PC-9 (cell line): ENCODE measurements around the gene SPATA3. TPM values are rescaled to one million over a fixed set of nuclear protein-coding genes. Genes with fewer than 3 reads are reported as not detected.

ENCODE experiments used
- BruUV-seq: library from RNA; stranded (reverse); fragments of 400-500 nt; replicated peaks from 2 replicates; lab custom pipeline; 2021; lab: Mats Ljungman, UMichigan
- CTCF ChIA-PET: fragments of 300-600 bp; sonication (Branson Sonifier 250); formaldehyde crosslinking; loops from one replicate; lab custom pipeline; 2022; ENCODE audit warnings: antibody characterized with exemption; lab: Charles Lee
- POLR2A ChIA-PET: fragments of 300-600 bp; sonication (Branson Sonifier 250); formaldehyde crosslinking; loops from one replicate; lab custom pipeline; 2022; ENCODE audit warnings: antibody characterized with exemption; ENCODE audit not compliant: unreplicated experiment; lab: Charles Lee
- DNase-seq, 2 experiments: peaks; one replicate each; pipeline versions ENCODE4 v3.0.0 to v3.0.0-alpha.2; 2015 to 2022; ENCODE audit warnings: mixed read lengths in 1 of 2
- H2AFZ ChIP-seq: fragments of 200-600 bp; sonication (generic); 2 replicates; pipeline ENCODE4 v1.8.1; 2017; ENCODE audit warnings: antibody characterized with exemption
- H3F3A ChIP-seq: fragments of 200-600 bp; sonication (generic); 2 replicates; pipeline ENCODE4 v1.8.1; 2017; ENCODE audit warnings: antibody characterized with exemption, mild to moderate bottlenecking, low read depth; ENCODE audit not compliant: insufficient read depth
- H3K27ac ChIP-seq: fragments of 200-600 bp; sonication (generic); 2 replicates; pipeline ENCODE4 v1.6.1; 2016; ENCODE audit warnings: mixed run types
- H3K27me3 ChIP-seq: fragments of 200-600 bp; sonication (generic); 2 replicates; pipeline ENCODE4 v1.6.1; 2016; ENCODE audit warnings: low read depth, mixed run types; ENCODE audit not compliant: insufficient read depth
- H3K36me3 ChIP-seq: fragments of 200-600 bp; sonication (generic); 2 replicates; pipeline ENCODE4 v1.6.1; 2016; ENCODE audit warnings: low read depth, mixed run types
- H3K4me1 ChIP-seq: fragments of 200-600 bp; sonication (generic); replicated peaks from 2 replicates; pipeline ENCODE4 v1.6.1; 2016; ENCODE audit warnings: mixed run types; ENCODE audit not compliant: insufficient read depth
- H3K4me2 ChIP-seq: fragments of 200-600 bp; sonication (generic); 2 replicates; pipeline ENCODE4 v1.6.1; 2017; ENCODE audit warnings: mixed run types
- H3K4me3 ChIP-seq: fragments of 200-600 bp; sonication (generic); 2 replicates; pipeline ENCODE4 v1.6.1; 2016; ENCODE audit warnings: mixed run types
- H3K79me2 ChIP-seq: fragments of 200-600 bp; sonication (generic); 2 replicates; pipeline ENCODE4 v1.6.1; 2017; ENCODE audit warnings: low read depth, mixed run types
- H3K9me2 ChIP-seq: fragments of 200-600 bp; sonication (generic); 2 replicates; pipeline ENCODE4 v1.8.1; 2017; ENCODE audit warnings: mild to moderate bottlenecking; ENCODE audit not compliant: insufficient read depth
- H3K9me3 ChIP-seq: fragments of 200-600 bp; sonication (generic); 2 replicates; pipeline ENCODE4 v1.8.1; 2016; ENCODE audit warnings: low read depth; ENCODE audit not compliant: insufficient read depth
- H4K20me1 ChIP-seq: fragments of 200-600 bp; sonication (generic); 2 replicates; pipeline ENCODE4 v1.8.1; 2017; ENCODE audit not compliant: insufficient read depth
- CTCF ChIP-seq: fragments of 200-600 bp; sonication (generic); conservative IDR thresholded peaks from 2 replicates; pipeline ENCODE4 v1.6.1; 2017; ENCODE audit warnings: mixed run types, antibody characterized with exemption, mild to moderate bottlenecking, moderate library complexity
- EZH2 ChIP-seq: fragments of 200-600 bp; sonication (generic); IDR thresholded peaks from 2 replicates; pipeline ENCODE4 v1.8.0; 2017; ENCODE audit warnings: antibody characterized with exemption, low read depth
- intact Hi-C: fragments of 100-400 bp; cut with micrococcal nuclease; formaldehyde crosslinking; loops from one replicate; pipeline ENCODE4 v1.10.0; 2022; ENCODE audit not compliant: unreplicated experiment
- total RNA-seq: library from RNA; stranded (reverse); gene quantifications from 2 replicates; pipeline ENCODE4 v1.2.3, GENCODE V29; 2021

Gene SPATA3
- total RNA-seq, 1 experiment from 2014 or later: not detected

- Histone ChIP-seq H3K36me3 (no peaks in the 10 kb centered on the region), H3K79me2 (no peaks in the 10 kb centered on the region), H3K4me2 (no peak overlapping the region), H3K27me3 (peaks cover 29% of the 10 kb centered on the region), H3K9me2 (no peaks in the 10 kb centered on the region), H3K9me3 (no peaks in the 10 kb centered on the region), H3K27ac (no peak overlapping the region), H3K4me1 (peaks cover 3% of the 10 kb centered on the region; the same call in 1 of the 2 replicates), H4K20me1 (no peaks in the 10 kb centered on the region), H3K4me3 (no peak overlapping the region), H2AFZ (no peak overlapping the region), H3F3A (no peaks in the 10 kb centered on the region)
- intact Hi-C loops: no loop called here
- ChIA-PET CTCF (no interaction called here), POLR2A (interaction anchor here (0.7 kb wide), 1 partner anchor 61 kb away, joined by 5 read pairs; no protein-coding TSS in a partner anchor)
- no peak for DNase-seq
- TF ChIP-seq EZH2 (no peak), CTCF (no peak)
- BruUV-seq: no TSS peak
These were observed 4.3 kb upstream of the SPATA3 start for GRCh38 chr2:230991598-230991997.

DNA sequence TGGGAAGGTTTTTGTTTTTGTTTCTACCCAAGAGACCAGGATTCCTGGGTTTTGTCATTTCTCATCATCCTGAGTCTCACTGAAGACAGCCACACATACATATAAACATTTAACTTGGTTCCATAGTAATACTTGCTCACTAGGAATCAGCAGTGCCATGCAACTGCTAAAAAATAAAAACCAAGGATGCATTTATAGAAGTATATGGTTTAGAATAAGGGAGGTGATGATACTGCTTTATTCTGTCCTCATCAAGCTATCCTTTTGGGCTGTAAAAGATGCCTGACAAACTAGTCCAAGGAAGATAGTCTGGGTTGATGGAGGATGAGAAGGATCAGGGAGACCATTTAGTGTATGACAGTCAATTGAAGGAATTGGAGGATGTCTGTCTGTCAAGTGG is 740 bp downstream of the SPATA3 start:
- H3K4me1 ChIP-seq: no peaks in the 10 kb centered on the region
- intact Hi-C loops: no loop called here
- no peaks in the 10 kb centered on the region for H3K9me3 ChIP-seq
- H3K27me3 ChIP-seq: peaks cover 54% of the 10 kb centered on the region
- no peak for TF ChIP-seq CTCF
- no peaks in the 10 kb centered on the region for H3K36me3 ChIP-seq
- no TSS peak for BruUV-seq
- ChIA-PET CTCF (no interaction called here), POLR2A (no interaction called here)
- DNase-seq: no peak
- H3F3A ChIP-seq: no peaks in the 10 kb centered on the region
- no peaks in the 10 kb centered on the region for H4K20me1 ChIP-seq
- no peak overlapping the region for H2AFZ ChIP-seq
- no peak overlapping the region for H3K4me3 ChIP-seq
- H3K9me2 ChIP-seq: no peaks in the 10 kb centered on the region
- H3K4me2 ChIP-seq: no peak overlapping the region
- no peaks in the 10 kb centered on the region for H3K79me2 ChIP-seq
- no peak overlapping the region for H3K27ac ChIP-seq

GRCh38 chr2:230998882-230999281 is 3.0 kb downstream of the SPATA3 start:
- Histone ChIP-seq H3K4me1 (no peaks in the 10 kb centered on the region), H3K9me2 (no peaks in the 10 kb centered on the region), H2AFZ (no peak overlapping the region), H3K4me3 (no peak overlapping the region), H3F3A (no peaks in the 10 kb centered on the region), H3K36me3 (no peaks in the 10 kb centered on the region), H3K4me2 (no peak overlapping the region), H3K27me3 (peaks cover 60% of the 10 kb centered on the region), H3K27ac (no peak overlapping the region), H3K9me3 (no peaks in the 10 kb centered on the region), H3K79me2 (no peaks in the 10 kb centered on the region), H4K20me1 (no peaks in the 10 kb centered on the region)
- CTCF ChIA-PET: interaction anchor here (0.6 kb wide), 1 partner anchor 213 kb away, joined by 3 read pairs; no protein-coding TSS in a partner anchor
- TF ChIP-seq EZH2 (no peak), CTCF (no peak)
- BruUV-seq: no TSS peak
- intact Hi-C loops: no loop called here
- no peak for DNase-seq
- POLR2A ChIA-PET: no interaction called here
